Caco-2 (cell line): ENCODE data around the gene ISCA1. TPM values are rescaled to one million over a fixed set of nuclear protein-coding genes. Genes with fewer than 3 reads are reported as not detected.

Source experiments
- BruUV-seq: library from RNA; stranded (reverse); fragments of 400-500 nt; replicated peaks from 2 replicates; lab custom pipeline; 2021; lab: Mats Ljungman, UMichigan
- CTCF ChIA-PET: fragments of 300-600 bp; sonication (Branson Sonifier 250); formaldehyde crosslinking; loops from one replicate; lab custom pipeline; 2022; ENCODE audit warnings: antibody characterized with exemption; lab: Charles Lee
- POLR2A ChIA-PET: fragments of 300-600 bp; sonication (Branson Sonifier 250); formaldehyde crosslinking; loops from one replicate; lab custom pipeline; 2022; ENCODE audit warnings: antibody characterized with exemption; lab: Charles Lee
- DNase-seq, 2 experiments: peaks; one replicate each; pipeline versions ENCODE4 v3.0.0 to v3.0.0-alpha.2; 2020 to 2022
- H3K27me3 ChIP-seq: replicated peaks from 2 replicates; pipeline ENCODE4 v1.6.0; 2011; ENCODE audit warnings: low read length; ENCODE audit not compliant: control insufficient read depth, insufficient read depth
- H3K36me3 ChIP-seq: 2 replicates; pipeline ENCODE4 v1.5.1; 2011; ENCODE audit warnings: low read length; ENCODE audit not compliant: control insufficient read depth, insufficient read depth
- H3K4me1 ChIP-seq: fragments of 250-450 bp; sonication (Bioruptor Pico); 2 replicates; pipeline ENCODE4 v1.5.1; 2020; ENCODE audit warnings: mild to moderate bottlenecking
- H3K4me3 ChIP-seq: 2 replicates; pipeline ENCODE4 v1.5.1; 2011; ENCODE audit warnings: low read depth, mild to moderate bottlenecking, control low read depth, low read length
- H3K9me3 ChIP-seq: fragments of 250-450 bp; sonication (Bioruptor Pico); 2 replicates; pipeline ENCODE4 v1.5.1; 2020; ENCODE audit warnings: mild to moderate bottlenecking, moderate library complexity
- H3K27ac Mint-ChIP-seq: one replicate; pipeline ENCODE4 v1.8.0; 2022; ENCODE audit warnings: mixed read lengths; ENCODE audit not compliant: unreplicated experiment
- H3K27me3 Mint-ChIP-seq: one replicate; pipeline ENCODE4 v1.8.0; 2022; ENCODE audit warnings: mixed read lengths; ENCODE audit not compliant: insufficient read depth, unreplicated experiment
- H3K36me3 Mint-ChIP-seq: one replicate; pipeline ENCODE4 v1.8.0; 2022; ENCODE audit warnings: mild to moderate bottlenecking, mixed read lengths; ENCODE audit not compliant: insufficient read depth, unreplicated experiment
- H3K4me1 Mint-ChIP-seq: one replicate; pipeline ENCODE4 v1.8.0; 2022; ENCODE audit warnings: low read depth, mixed read lengths; ENCODE audit not compliant: unreplicated experiment
- H3K4me3 Mint-ChIP-seq: one replicate; pipeline ENCODE4 v1.8.0; 2022; ENCODE audit warnings: mild to moderate bottlenecking, moderate library complexity, mixed read lengths; ENCODE audit not compliant: unreplicated experiment
- H3K9me3 Mint-ChIP-seq: one replicate; pipeline ENCODE4 v1.8.0; 2022; ENCODE audit warnings: mixed read lengths; ENCODE audit not compliant: unreplicated experiment
- intact Hi-C: fragments of 100-400 bp; cut with micrococcal nuclease; formaldehyde crosslinking; loops from one replicate; pipeline ENCODE4 v1.10.0; 2022; ENCODE audit not compliant: unreplicated experiment
- total RNA-seq: library from RNA; stranded (reverse); gene quantifications from 2 replicates; pipeline ENCODE4 v1.2.3, GENCODE V29; 2022
- TF ChIP-seq, protein P1 (sequence below), 2 experiments: fragments of 200-600 bp in 1 of 2; IDR thresholded peaks; 1 replicate in 1 of 2; 2 replicates in 1 of 2; pipeline versions ENCODE4 v1.5.1 to v1.8.0; 2011 to 2022; ENCODE audit warnings: antibody characterized with exemption in 1 of 2, control low read depth in 1 of 2, inconsistent platforms in 1 of 2, low read depth in 1 of 2, low read length in 1 of 2, mild to moderate bottlenecking in 1 of 2, moderate library complexity in 1 of 2; ENCODE audit not compliant: insufficient read depth in 1 of 2, severe bottlenecking in 1 of 2, unreplicated experiment in 1 of 2

ISCA1 gene
- total RNA-seq, 1 experiment from 2014 or later = 11.2 TPM

GRCh38 chr9:86285261-86285660, 2.9 kb upstream of the ISCA1 start:
- DNase-seq = no peak
- TF ChIP-seq, protein P1, sequence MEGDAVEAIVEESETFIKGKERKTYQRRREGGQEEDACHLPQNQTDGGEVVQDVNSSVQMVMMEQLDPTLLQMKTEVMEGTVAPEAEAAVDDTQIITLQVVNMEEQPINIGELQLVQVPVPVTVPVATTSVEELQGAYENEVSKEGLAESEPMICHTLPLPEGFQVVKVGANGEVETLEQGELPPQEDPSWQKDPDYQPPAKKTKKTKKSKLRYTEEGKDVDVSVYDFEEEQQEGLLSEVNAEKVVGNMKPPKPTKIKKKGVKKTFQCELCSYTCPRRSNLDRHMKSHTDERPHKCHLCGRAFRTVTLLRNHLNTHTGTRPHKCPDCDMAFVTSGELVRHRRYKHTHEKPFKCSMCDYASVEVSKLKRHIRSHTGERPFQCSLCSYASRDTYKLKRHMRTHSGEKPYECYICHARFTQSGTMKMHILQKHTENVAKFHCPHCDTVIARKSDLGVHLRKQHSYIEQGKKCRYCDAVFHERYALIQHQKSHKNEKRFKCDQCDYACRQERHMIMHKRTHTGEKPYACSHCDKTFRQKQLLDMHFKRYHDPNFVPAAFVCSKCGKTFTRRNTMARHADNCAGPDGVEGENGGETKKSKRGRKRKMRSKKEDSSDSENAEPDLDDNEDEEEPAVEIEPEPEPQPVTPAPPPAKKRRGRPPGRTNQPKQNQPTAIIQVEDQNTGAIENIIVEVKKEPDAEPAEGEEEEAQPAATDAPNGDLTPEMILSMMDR (IDR thresholded peaks at IDR 0.05; ENCODE audit: insufficient read depth in 1 of 2, low read depth in 1 of 2, low read length in 1 of 2, severe bottlenecking in 1 of 2, unreplicated experiment in 1 of 2) = no peak
- Histone ChIP-seq H3K36me3 (no peaks in the 10 kb centered on the region), H3K4me1 (peaks cover 3% of the 10 kb centered on the region; the same call in 1 of the 2 replicates), H3K27me3 (no peaks in the 10 kb centered on the region), H3K4me3 (no peak overlapping the region), H3K9me3 (no peaks in the 10 kb centered on the region)
- ChIA-PET CTCF (no interaction called here), POLR2A (no interaction called here)
- no TSS peak for BruUV-seq
- Mint-ChIP-seq H3K4me3 (no peak overlapping the region), H3K27me3 (no peaks in the 10 kb centered on the region), H3K9me3 (no peaks in the 10 kb centered on the region), H3K27ac (no peak overlapping the region), H3K36me3 (peaks cover 18% of the 10 kb centered on the region), H3K4me1 (peaks cover 10% of the 10 kb centered on the region)
- intact Hi-C loops = loop anchor here (1.0 kb wide), 1 partner anchor 69 kb away; the partner anchor contains the start of gene TUT7

DNA sequence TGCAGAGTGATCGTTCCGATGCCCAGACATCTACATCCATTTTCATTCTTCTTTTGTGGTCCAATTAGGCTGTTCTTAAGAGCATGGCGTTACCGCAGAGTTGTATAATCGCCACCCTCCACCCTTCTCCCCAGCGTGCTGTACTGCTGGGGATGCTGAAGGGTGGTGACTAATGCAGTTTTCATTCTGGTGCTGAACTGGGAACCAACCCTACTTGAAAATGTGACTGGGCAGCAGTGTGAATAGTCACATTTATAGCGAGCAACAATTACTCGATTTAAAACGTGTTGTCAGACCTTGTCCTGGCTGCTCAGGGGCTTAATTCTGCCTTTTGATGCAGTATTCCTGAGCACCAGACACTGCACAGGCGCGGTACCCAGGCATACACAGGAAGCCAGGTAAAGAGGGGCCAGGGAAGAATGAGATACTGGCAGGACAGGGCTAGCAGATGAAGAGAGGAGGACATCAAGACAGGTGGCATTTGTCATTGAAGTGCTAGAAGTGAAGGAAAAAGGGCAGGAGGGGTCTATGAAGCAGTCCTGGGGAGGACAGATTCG, 719 bp upstream of the ISCA1 start:
- H3K36me3 ChIP-seq = no peaks in the 10 kb centered on the region; the same call in 1 of the 2 replicates
- no peaks in the 10 kb centered on the region for H3K27me3 ChIP-seq
- TF ChIP-seq, protein P1 (IDR thresholded peaks at IDR 0.05; ENCODE audit: insufficient read depth in 1 of 2, low read depth in 1 of 2, low read length in 1 of 2, severe bottlenecking in 1 of 2, unreplicated experiment in 1 of 2) = no peak
- Mint-ChIP-seq H3K4me3 (peak overlapping the region; percentile 76), H3K36me3 (peaks cover 18% of the 10 kb centered on the region), H3K9me3 (no peaks in the 10 kb centered on the region), H3K4me1 (peaks cover 10% of the 10 kb centered on the region), H3K27me3 (no peaks in the 10 kb centered on the region), H3K27ac (peak overlapping the region; percentile 91)
- POLR2A ChIA-PET = no interaction called here
- H3K9me3 ChIP-seq = no peaks in the 10 kb centered on the region
- peaks cover 3% of the 10 kb centered on the region; the same call in 1 of the 2 replicates for H3K4me1 ChIP-seq
- BruUV-seq = TSS peak; percentile 87
- H3K4me3 ChIP-seq = peak overlapping the region; percentile 84
- CTCF ChIA-PET = interaction anchor here (1.4 kb wide), 1 partner anchor 80 kb away, joined by 6 read pairs; no protein-coding TSS in a partner anchor
- DNase-seq = no peak
- intact Hi-C loops = loop anchor here (5.0 kb wide), 1 partner anchor 141 kb away; no protein-coding TSS in a partner anchor

DNA sequence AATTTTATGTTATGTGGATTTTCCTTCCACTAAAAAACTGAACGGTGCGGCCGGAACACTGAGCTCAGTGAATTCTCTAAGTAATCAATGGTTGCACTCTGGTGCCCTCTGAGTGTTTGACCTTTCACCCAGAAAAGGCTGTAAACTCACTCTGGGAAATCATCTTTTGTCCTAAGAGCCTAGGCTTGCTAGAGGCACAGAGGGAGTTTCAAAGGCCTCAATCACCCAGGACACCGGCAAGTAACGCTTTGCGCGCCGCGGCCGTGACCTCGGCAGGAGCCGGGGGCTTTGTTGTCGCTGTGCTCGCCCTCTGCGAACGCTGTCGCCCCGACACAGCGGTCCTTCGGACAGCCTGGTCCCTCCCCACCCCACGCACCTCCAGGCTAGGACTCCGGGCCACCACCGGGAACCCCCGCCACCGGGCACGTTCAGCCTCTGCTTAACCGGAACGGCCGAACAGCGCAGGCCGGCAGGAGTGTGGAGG, 703 bp downstream of the ISCA1 start:
- no peak for DNase-seq
- peaks cover 14% of the 10 kb centered on the region for H3K36me3 Mint-ChIP-seq
- Histone ChIP-seq H3K4me3 (peak overlapping the region; percentile 84), H3K4me1 (peaks cover 3% of the 10 kb centered on the region; the same call in 1 of the 2 replicates), H3K9me3 (no peaks in the 10 kb centered on the region), H3K27me3 (no peaks in the 10 kb centered on the region), H3K36me3 (no peaks in the 10 kb centered on the region; the same call in 1 of the 2 replicates)
- H3K4me1 Mint-ChIP-seq = peaks cover 10% of the 10 kb centered on the region
- intact Hi-C loops = loop anchor here (5.0 kb wide), 1 partner anchor 139 kb away; no protein-coding TSS in a partner anchor
- BruUV-seq = no TSS peak
- peak overlapping the region; percentile 76 for H3K4me3 Mint-ChIP-seq
- ChIA-PET CTCF (interaction anchor here (1.4 kb wide), 1 partner anchor 79 kb away, joined by 6 read pairs; no protein-coding TSS in a partner anchor), POLR2A (no interaction called here)
- TF ChIP-seq, protein P1 (IDR thresholded peaks at IDR 0.05; ENCODE audit: insufficient read depth in 1 of 2, low read depth in 1 of 2, low read length in 1 of 2, severe bottlenecking in 1 of 2, unreplicated experiment in 1 of 2) = no peak
- H3K27me3 Mint-ChIP-seq = no peaks in the 10 kb centered on the region
- peak overlapping the region; percentile 91 for H3K27ac Mint-ChIP-seq
- no peaks in the 10 kb centered on the region for H3K9me3 Mint-ChIP-seq
